GM04504 (cell line): ENCODE measurements around the gene RPS8.
"Not testable (repeated sequence)": the region's sequence is repeated elsewhere in the genome, so short reads cannot be mapped to it uniquely, and the experiment has no call there.

Source experiments
- DNase-seq: peaks from one replicate; pipeline ENCODE4 v3.0.0-alpha.2; 2012; ENCODE audit warnings: low read depth

The RPS8 gene

DNA sequence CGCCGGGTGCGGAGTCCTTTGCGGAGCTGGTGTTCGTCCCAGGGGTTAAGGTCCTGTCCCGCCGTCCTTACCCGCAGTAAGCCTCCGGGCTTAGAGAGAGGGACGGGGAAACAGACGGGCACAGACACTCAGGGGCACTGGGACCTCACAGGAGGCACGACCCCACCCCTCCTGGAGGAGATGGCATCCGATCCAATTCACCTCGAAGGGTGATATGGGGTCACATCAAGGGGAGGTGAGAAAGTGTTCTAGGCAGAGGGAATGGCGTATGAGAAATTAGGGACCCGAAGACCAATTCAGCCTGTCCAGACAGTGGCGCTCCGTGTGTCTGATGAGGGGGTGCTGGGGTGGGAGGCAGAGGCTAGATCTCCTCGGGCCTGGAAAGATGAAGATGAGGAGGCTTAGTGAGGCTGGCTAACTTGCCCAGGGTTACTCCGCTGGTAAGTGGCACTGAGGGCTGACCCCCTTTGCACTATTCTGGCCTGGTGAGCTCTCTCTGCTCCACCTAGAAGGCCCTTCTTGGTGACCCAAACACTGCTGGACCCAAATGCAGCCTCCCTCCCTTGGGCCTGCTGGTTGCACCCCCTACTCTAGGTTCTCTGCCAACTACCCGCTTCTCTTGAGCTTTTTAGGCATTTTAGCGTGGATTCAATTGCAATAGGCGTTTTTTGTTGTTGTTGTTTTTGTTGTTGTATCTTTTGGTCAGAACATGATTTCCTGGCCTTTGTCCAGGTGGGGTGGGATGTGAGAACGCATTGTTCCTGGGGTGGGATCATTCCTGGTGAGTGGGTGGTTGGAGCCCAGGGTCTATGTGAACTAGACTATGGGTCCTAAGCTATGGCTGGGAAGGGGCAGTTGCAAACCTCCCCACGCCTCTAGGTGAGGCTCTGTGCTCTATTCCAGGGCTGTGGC, 45.2 kb downstream of the RPS8 start:
- DNase-seq = no peak

DNA sequence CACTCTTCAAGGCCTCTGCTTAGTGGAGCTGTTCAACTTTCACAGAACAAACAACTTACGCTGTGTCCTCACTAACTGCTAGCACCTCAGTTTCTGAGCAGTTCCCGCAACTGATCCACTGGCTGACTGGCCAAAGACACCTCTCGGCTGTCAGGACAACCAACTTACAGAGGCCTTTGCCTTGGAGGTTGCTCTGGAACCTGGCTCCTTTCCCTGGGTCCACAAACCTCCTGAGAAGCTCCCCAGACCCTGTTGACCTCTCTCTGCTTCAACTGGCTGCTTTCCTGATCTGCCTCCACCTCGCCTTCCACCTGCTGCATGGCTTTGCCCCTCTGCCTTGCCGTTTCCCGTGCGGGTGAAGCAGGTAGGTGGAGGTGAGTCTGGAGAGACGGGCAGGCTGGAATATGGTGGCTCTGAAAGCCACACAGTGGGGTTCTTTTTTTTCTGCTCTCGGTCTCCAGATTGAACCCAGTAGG, 45.9 kb downstream of the RPS8 start:
- DNase-seq = no peak

- DNase-seq = no peak
Observed at GRCh38 chr1:44822131-44822701, 46.9 kb downstream of the RPS8 start.

DNA sequence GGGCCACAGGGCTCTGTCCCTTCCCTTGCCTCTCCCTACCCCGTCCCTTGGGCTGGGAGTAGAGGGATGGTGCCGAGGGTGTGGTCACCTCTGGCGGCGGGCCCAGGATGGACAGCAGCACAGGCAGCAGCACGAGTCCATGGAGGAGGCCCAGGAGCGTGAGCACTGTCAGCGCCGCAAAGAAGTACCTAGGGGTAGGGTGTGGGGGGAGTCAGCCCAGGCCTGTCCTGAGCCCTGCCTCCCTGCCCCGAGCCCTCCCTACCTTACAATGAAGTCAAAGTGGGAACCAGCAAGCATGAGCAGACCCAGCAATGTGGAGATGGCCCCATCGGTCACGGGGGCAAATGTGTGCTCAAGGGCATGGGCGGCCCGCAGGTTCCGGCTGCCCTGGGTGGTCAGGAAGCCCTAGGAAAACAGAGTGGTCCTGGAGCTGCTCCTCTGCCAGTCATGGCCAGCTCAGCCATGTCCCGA, 47.7 kb downstream of the RPS8 start:
- no peak for DNase-seq

GRCh38 chr1:44824392-44824791, 49.1 kb downstream of the RPS8 start:
- DNase-seq = not testable (repeated sequence)

- DNase-seq = no peak
Observed at GRCh38 chr1:44826375-44827196, 51.2 kb downstream of the RPS8 start.

GRCh38 chr1:44827197-44828002, 52.1 kb downstream of the RPS8 start:
- DNase-seq = no peak

DNA sequence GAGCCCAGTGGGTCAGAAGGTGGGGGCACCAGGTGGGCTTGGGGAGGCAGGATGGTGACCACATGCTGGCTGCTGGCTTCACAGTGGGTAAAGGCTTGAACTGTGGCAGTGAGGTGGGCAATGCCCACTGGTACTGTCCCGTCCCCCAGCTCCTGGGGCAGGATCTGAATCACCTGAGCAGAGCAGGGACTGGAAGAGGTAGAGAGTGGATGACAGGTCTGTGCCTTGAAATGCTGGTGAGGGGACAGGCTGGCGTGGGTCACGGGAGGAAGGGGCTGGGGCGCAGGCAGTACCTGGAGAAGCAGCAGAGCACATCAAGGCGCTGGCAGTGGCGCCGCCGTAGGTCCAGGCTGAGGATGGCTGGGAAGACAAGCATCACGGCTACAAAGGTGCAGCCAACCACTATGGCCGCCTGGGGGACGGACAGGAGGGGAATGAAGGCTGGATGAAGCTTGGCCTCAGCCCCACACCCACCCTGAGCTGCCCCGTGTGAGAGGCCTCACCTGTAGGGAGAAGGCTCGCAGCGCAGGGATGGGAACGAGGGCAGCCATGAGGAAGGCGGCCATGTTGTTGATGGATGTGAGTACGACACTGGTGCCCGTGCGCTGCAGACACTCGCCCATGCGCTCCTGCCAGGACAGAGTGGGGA, 52.8 kb downstream of the RPS8 start:
- DNase-seq = no peak
